MCF 10A (cell line): ENCODE results near the gene LIME1. TPM values are rescaled to one million over a fixed set of nuclear protein-coding genes. Genes with fewer than 3 reads are reported as not detected.

Experiments
- BruUV-seq: library from RNA; stranded (reverse); fragments of 400-500 nt; replicated peaks from 2 replicates; lab custom pipeline; 2021; lab: Mats Ljungman, UMichigan
- CTCF ChIA-PET: fragments of 300-600 bp; sonication (Branson Sonifier 250); formaldehyde crosslinking; extraction: SDS; loops from one replicate; lab custom pipeline; 2021; ENCODE audit warnings: antibody characterized with exemption, inconsistent platforms; lab: Yijun Ruan, JAX
- POLR2A ChIA-PET: fragments of 300-600, 350-650 bp; sonication (Branson Sonifier 250); formaldehyde crosslinking; extraction: SDS; loops from one replicate; lab custom pipeline; 2020; ENCODE audit warnings: antibody characterized with exemption, inconsistent platforms; lab: Yijun Ruan, JAX
- DNase-seq: peaks from one replicate; pipeline ENCODE4 v3.0.0-alpha.2; 2018; ENCODE audit not compliant: unreplicated experiment
- H3K27ac Mint-ChIP-seq: one replicate; pipeline ENCODE4 v1.8.0; 2022; ENCODE audit warnings: mild to moderate bottlenecking, low read depth, mixed read lengths; ENCODE audit not compliant: unreplicated experiment
- H3K27me3 Mint-ChIP-seq: one replicate; pipeline ENCODE4 v1.8.0; 2022; ENCODE audit warnings: mixed read lengths; ENCODE audit not compliant: insufficient read depth, unreplicated experiment
- H3K36me3 Mint-ChIP-seq: one replicate; pipeline ENCODE4 v1.8.0; 2022; ENCODE audit warnings: mild to moderate bottlenecking, moderate library complexity, mixed read lengths; ENCODE audit not compliant: insufficient read depth, unreplicated experiment
- H3K4me1 Mint-ChIP-seq: one replicate; pipeline ENCODE4 v1.8.0; 2022; ENCODE audit warnings: mixed read lengths; ENCODE audit not compliant: insufficient read depth, unreplicated experiment
- H3K4me3 Mint-ChIP-seq: one replicate; pipeline ENCODE4 v1.8.0; 2022; ENCODE audit warnings: mild to moderate bottlenecking, moderate library complexity, mixed read lengths; ENCODE audit not compliant: unreplicated experiment
- H3K9me3 Mint-ChIP-seq: one replicate; pipeline ENCODE4 v1.8.0; 2022; ENCODE audit warnings: mixed read lengths; ENCODE audit not compliant: unreplicated experiment
- CTCF ChIP-seq: fragments of 200-600 bp; IDR thresholded peaks from one replicate; pipeline ENCODE4 v1.8.0; 2022; ENCODE audit warnings: antibody characterized with exemption, mild to moderate bottlenecking; ENCODE audit not compliant: unreplicated experiment
- intact Hi-C: fragments of 100-400 bp; cut with micrococcal nuclease; formaldehyde crosslinking; loops from 2 replicates; pipeline ENCODE4 v1.14.1; 2022
- total RNA-seq: library from RNA; stranded (reverse); gene quantifications from 2 replicates; pipeline ENCODE4 v1.2.3, GENCODE V29; 2022

LIME1 gene
- total RNA-seq, 1 experiment from 2014 or later: 10.1 TPM

GRCh38 chr20:63703976-63704748 is 32.3 kb upstream of the LIME1 start:
- H3K9me3 Mint-ChIP-seq: no peaks in the 10 kb centered on the region
- H3K4me3 Mint-ChIP-seq: no peak overlapping the region
- H3K27ac Mint-ChIP-seq: no peak overlapping the region
- H3K36me3 Mint-ChIP-seq: peaks cover 51% of the 10 kb centered on the region
- POLR2A ChIA-PET: interaction anchor here (0.8 to 1.2 kb wide), 2 partner anchors 160 to 161 kb away, joined by 3 read pairs; partner anchors contain the start of gene TPD52L2
- H3K27me3 Mint-ChIP-seq: no peaks in the 10 kb centered on the region
- CTCF ChIA-PET: no interaction called here
- intact Hi-C loops: no loop called here
- no peak for TF ChIP-seq CTCF
- peaks cover 15% of the 10 kb centered on the region for H3K4me1 Mint-ChIP-seq
- DNase-seq: no peak
- BruUV-seq: no TSS peak

DNA sequence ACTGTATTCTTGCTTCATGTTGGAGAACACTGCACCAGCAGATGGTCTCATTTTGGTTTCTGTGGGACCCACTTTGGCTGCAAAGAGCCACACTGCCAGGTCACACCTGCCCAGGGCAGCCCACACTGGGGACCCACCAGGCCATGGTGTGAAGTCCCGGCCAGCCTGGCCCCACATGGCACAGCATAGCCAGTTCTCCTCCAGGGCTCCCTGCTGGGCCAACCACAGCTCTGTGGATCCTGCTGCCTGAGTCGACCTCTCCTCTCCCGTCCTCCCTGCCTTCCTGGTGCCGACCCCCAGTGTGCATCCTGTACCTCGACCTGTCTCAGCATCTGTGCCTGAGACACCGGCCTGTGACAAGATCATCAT is 31.7 kb upstream of the LIME1 start:
- no peak for DNase-seq
- Mint-ChIP-seq H3K27me3 (no peaks in the 10 kb centered on the region), H3K4me1 (peaks cover 10% of the 10 kb centered on the region), H3K36me3 (peaks cover 55% of the 10 kb centered on the region), H3K27ac (no peak overlapping the region), H3K9me3 (no peaks in the 10 kb centered on the region), H3K4me3 (no peak overlapping the region)
- no TSS peak for BruUV-seq
- ChIA-PET POLR2A (interaction anchor here (1.2 kb wide), 1 partner anchor 160 kb away, joined by 3 read pairs; no protein-coding TSS in a partner anchor), CTCF (no interaction called here)
- TF ChIP-seq CTCF: no peak
- intact Hi-C loops: loop anchor here (5.0 kb wide), 2 partner anchors 253 to 268 kb away; partner anchors contain the start of gene UCKL1

- H3K27ac Mint-ChIP-seq: peak overlapping the region; percentile 61
- no peak for TF ChIP-seq CTCF
- intact Hi-C loops: loop anchor here (2.0 to 5.0 kb wide), 3 partner anchors 167 to 267 kb away; partner anchors contain the start of gene UCKL1
- BruUV-seq: no TSS peak
- H3K9me3 Mint-ChIP-seq: no peaks in the 10 kb centered on the region
- H3K4me3 Mint-ChIP-seq: peak overlapping the region; percentile 86
- peaks cover 53% of the 10 kb centered on the region for H3K36me3 Mint-ChIP-seq
- POLR2A ChIA-PET: interaction anchor here (0.6 to 4.2 kb wide), 8 partner anchors 8 to 251 kb away, joined by 3 to 79 read pairs (median 12); partner anchors contain the start of genes GMEB2, SLC2A4RG, TNFRSF6B and UCKL1
- no peak for DNase-seq
- no peaks in the 10 kb centered on the region for H3K27me3 Mint-ChIP-seq
- H3K4me1 Mint-ChIP-seq: peaks cover 10% of the 10 kb centered on the region
- CTCF ChIA-PET: interaction anchor here (0.9 to 2.5 kb wide), 3 partner anchors 7 to 268 kb away, joined by 3 to 7 read pairs (median 5); no protein-coding TSS in a partner anchor
Measured at GRCh38 chr20:63705232-63706026, 31.0 kb upstream of the LIME1 start.
